Body of pancreas (tissue), 4 donors: ENCODE measurements around the gene AOAH. TPM values are rescaled to one million over a fixed set of nuclear protein-coding genes. Genes with fewer than 3 reads are reported as not detected.

Source experiments
- ATAC-seq: fragments of 150-250 bp; one replicate; pipeline ENCODE4 v1.9.1; 2016
- DNase-seq, 4 donors: peaks; one replicate each; pipeline ENCODE4 v3.0.0-alpha.2; 2019
- H3K27ac ChIP-seq, 4 donors: fragments of 200-600 bp; sonication (generic); 1 replicate in 3 of 4; 2 replicates in 1 of 4; pipeline versions ENCODE4 v1.5.1 to v1.6.1; 2016 to 2019; ENCODE audit warnings: mild to moderate bottlenecking in 1 of 4, mixed read lengths in 1 of 4, moderate library complexity in 1 of 4
- H3K27me3 ChIP-seq, 2 donors: fragments of 200-600 bp; sonication (generic); one replicate each; pipeline ENCODE4 v1.6.0; 2016; ENCODE audit warnings: mild to moderate bottlenecking in 1 of 2
- H3K36me3 ChIP-seq, 2 donors: fragments of 200-600 bp; sonication (generic); replicated peaks in 1 of 2; 2 replicates each; pipeline ENCODE4 v1.5.1; 2016; ENCODE audit warnings: low read depth in 2 of 2; ENCODE audit not compliant: insufficient read depth in 1 of 2
- H3K4me1 ChIP-seq: fragments of 200-600 bp; sonication (generic); one replicate; pipeline ENCODE4 v1.6.0; 2016
- H3K4me3 ChIP-seq, 2 donors: fragments of 200-600 bp; sonication (generic); 1 replicate in 1 of 2; 2 replicates in 1 of 2; pipeline ENCODE4 v1.5.1; 2016 to 2019
- H3K9me3 ChIP-seq, 3 donors: fragments of 200-600 bp; sonication (generic); 1 replicate in 2 of 3; 2 replicates in 1 of 3; pipeline ENCODE4 v1.5.1; 2016
- CTCF ChIP-seq, 7 experiments: fragments of 450-650 bp in 4 of 7; fragments of 200-600 bp in 3 of 7; sonication (generic) in 3 of 7; IDR thresholded peaks; one replicate each; pipeline ENCODE4 v1.5.1; 2016 to 2019; ENCODE audit warnings: antibody characterized with exemption in 7 of 7
- POLR2A ChIP-seq, 3 donors: fragments of 450-650 bp; IDR thresholded peaks; one replicate each; pipeline ENCODE4 v1.6.1; 2016; ENCODE audit warnings: antibody characterized with exemption in 3 of 3, mild to moderate bottlenecking in 2 of 3
- WGBS, 2 donors: methylation state at CpG; one replicate each; pipeline ENCODE4 v1.1.5; 2017; 5-methylcytosine and 5-hydroxymethylcytosine counted together
- intact Hi-C: fragments of 100-400 bp; cut with DNase I; formaldehyde crosslinking; loops from one replicate; pipeline ENCODE4 v1.15.1; 2023
- total RNA-seq, 2 donors: library from RNA; depleted of rRNA; stranded (reverse); fragments of >200 nt; gene quantifications; one replicate each; pipeline ENCODE4 v1.1.0, GENCODE V29; 2016

The AOAH gene
- total RNA-seq, 2 donors from 2014 or later, result 4.9 to 6.2 TPM

- DNase-seq, result no peak
- Histone ChIP-seq H3K27ac (no peak overlapping the region), H3K4me1 (no peaks in the 10 kb centered on the region), H3K27me3 (no peaks in the 10 kb centered on the region), H3K4me3 (no peak overlapping the region), H3K9me3 (no peaks in the 10 kb centered on the region), H3K36me3 (no peaks in the 10 kb centered on the region)
- no peak for ATAC-seq
- intact Hi-C loops, result no loop called here
- TF ChIP-seq CTCF (IDR thresholded peaks at IDR 0.05) (no peak), POLR2A (IDR thresholded peaks at IDR 0.05) (no peak)
- 87 to 92% methylated on average over 6 of the region's 6 CpGs for WGBS, 2 donors
Measured at GRCh38 chr7:36523371-36524101, 200.8 kb downstream of the AOAH start.

GRCh38 chr7:36522453-36523007, 201.8 kb downstream of the AOAH start:
- Histone ChIP-seq H3K27ac (no peak overlapping the region), H3K27me3 (no peaks in the 10 kb centered on the region), H3K36me3 (no peaks in the 10 kb centered on the region), H3K4me3 (no peak overlapping the region), H3K9me3 (no peaks in the 10 kb centered on the region), H3K4me1 (no peaks in the 10 kb centered on the region)
- DNase-seq (no peak), ATAC-seq (no peak)
- intact Hi-C loops, result no loop called here
- WGBS, 2 donors, result 84 to 87% methylated on average over 10 of the region's 10 CpGs
- TF ChIP-seq CTCF (IDR thresholded peaks at IDR 0.05) (no peak), POLR2A (IDR thresholded peaks at IDR 0.05) (no peak)

GRCh38 chr7:36521911-36522310, 202.4 kb downstream of the AOAH start:
- DNase-seq (no peak), ATAC-seq (no peak)
- Histone ChIP-seq H3K4me3 (no peak overlapping the region), H3K4me1 (no peaks in the 10 kb centered on the region), H3K27ac (no peak overlapping the region), H3K27me3 (no peaks in the 10 kb centered on the region), H3K36me3 (no peaks in the 10 kb centered on the region), H3K9me3 (no peaks in the 10 kb centered on the region)
- intact Hi-C loops, result no loop called here
- no peak for TF ChIP-seq CTCF (IDR thresholded peaks at IDR 0.05)
- TF ChIP-seq POLR2A (IDR thresholded peaks at IDR 0.05), result no peak
- 57 to 60% methylated on average over 9 to 10 of the region's 10 CpGs for WGBS, 2 donors

- 88 to 95% methylated on average over 4 of the region's 4 CpGs for WGBS, 2 donors
- Histone ChIP-seq H3K4me3 (no peak overlapping the region), H3K27me3 (no peaks in the 10 kb centered on the region), H3K36me3 (no peaks in the 10 kb centered on the region), H3K4me1 (no peaks in the 10 kb centered on the region), H3K9me3 (no peaks in the 10 kb centered on the region), H3K27ac (no peak overlapping the region)
- DNase-seq, result no peak
- TF ChIP-seq POLR2A (IDR thresholded peaks at IDR 0.05), result no peak
- no peak for TF ChIP-seq CTCF (IDR thresholded peaks at IDR 0.05)
- ATAC-seq, result no peak
- intact Hi-C loops, result no loop called here
Measured at GRCh38 chr7:36521133-36521532, 203.2 kb downstream of the AOAH start.

- Histone ChIP-seq H3K4me3 (no peak overlapping the region), H3K36me3 (no peaks in the 10 kb centered on the region), H3K4me1 (no peaks in the 10 kb centered on the region), H3K9me3 (no peaks in the 10 kb centered on the region), H3K27me3 (no peaks in the 10 kb centered on the region), H3K27ac (no peak overlapping the region)
- 73 to 75% methylated on average over 3 of the region's 3 CpGs for WGBS, 2 donors
- ATAC-seq (no peak), DNase-seq (no peak)
- intact Hi-C loops, result no loop called here
- TF ChIP-seq CTCF (IDR thresholded peaks at IDR 0.05), result no peak
- TF ChIP-seq POLR2A (IDR thresholded peaks at IDR 0.05), result no peak
Measured at GRCh38 chr7:36515847-36516246, 208.4 kb downstream of the AOAH start.
